BJ (cell line): ENCODE results near the gene GPX4. TPM values are rescaled to one million over a fixed set of nuclear protein-coding genes. Genes with fewer than 3 reads are reported as not detected.

Experiments used
- CTCF ChIA-PET: fragments of 350-600 bp; formaldehyde crosslinking; extraction: SDS; loops from one replicate; lab custom pipeline; 2021; ENCODE audit warnings: antibody characterized with exemption, inconsistent platforms; lab: Yijun Ruan, JAX
- POLR2A ChIA-PET: fragments of 300-600 bp; sonication (Branson Sonifier 250); formaldehyde crosslinking; extraction: SDS; loops from one replicate; lab custom pipeline; 2021; ENCODE audit warnings: antibody characterized with exemption; lab: Charles Lee
- DNase-seq: peaks from one replicate; pipeline ENCODE4 v3.0.0-alpha.2; 2011; ENCODE audit warnings: low read depth
- H3K27me3 ChIP-seq: 2 replicates; pipeline ENCODE4 v1.6.0; 2011; ENCODE audit warnings: low read length; ENCODE audit not compliant: control insufficient read depth, insufficient read depth
- H3K36me3 ChIP-seq: 2 replicates; pipeline ENCODE4 v1.5.1; 2011; ENCODE audit warnings: low read length; ENCODE audit not compliant: control insufficient read depth, insufficient read depth
- H3K4me3 ChIP-seq: 2 replicates; pipeline ENCODE4 v1.5.1; 2011; ENCODE audit warnings: low read depth, mild to moderate bottlenecking, control low read depth, low read length
- polyA plus RNA-seq: library from polyadenylated mRNA; depleted of rRNA; stranded (reverse); fragments of >200 nt; gene quantifications from 2 replicates; pipeline ENCODE4 v1.2.3, GENCODE V29; 2011
- TF ChIP-seq, protein P1 (sequence below): IDR thresholded peaks from 2 replicates; pipeline ENCODE4 v1.5.1; 2011; ENCODE audit warnings: low read depth, mild to moderate bottlenecking, control low read depth, inconsistent platforms, low read length, moderate library complexity; ENCODE audit not compliant: insufficient read depth

GPX4 gene
- polyA plus RNA-seq, 1 experiment, result 626 TPM

DNA sequence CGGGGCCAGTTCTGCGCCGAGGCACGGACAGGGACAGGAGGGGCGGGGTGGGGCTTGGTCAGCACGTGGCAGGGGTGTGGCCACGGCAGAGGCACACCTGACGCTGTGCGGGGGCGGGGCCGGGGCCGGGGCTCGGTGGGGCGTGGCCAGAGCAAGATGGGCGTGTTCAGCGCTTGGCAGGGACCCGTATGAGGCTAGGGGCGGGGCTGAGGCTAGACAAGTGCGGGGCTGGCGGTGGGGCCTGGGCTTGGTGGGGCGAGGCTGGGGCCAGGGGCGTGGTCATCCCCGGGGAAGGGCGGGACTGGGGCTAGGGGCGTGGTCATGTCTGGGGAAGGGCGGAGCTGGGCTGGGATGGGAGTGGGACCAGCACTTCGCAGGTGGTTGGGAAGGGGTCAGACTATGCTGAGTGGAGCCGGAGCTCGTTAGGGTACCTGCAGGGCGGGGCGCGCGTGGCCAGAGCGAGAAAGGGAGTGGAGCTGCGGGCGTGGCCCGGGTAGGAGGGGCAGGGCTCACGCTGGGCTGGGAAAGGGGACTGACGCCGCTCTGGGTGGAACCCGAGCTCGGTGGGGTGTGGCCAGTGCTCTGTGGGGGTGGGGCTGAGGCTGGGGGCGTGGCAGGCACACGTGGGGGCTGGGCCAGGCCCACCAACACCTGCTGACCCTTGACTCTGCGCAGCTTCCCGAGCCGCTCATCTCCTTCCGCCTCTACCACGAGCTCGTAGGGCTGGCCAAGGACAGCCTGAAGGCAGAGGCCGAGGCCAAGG, 21.4 kb upstream of the GPX4 start:
- Histone ChIP-seq H3K4me3 (peak overlapping the region; percentile 32), H3K27me3 (no peaks in the 10 kb centered on the region), H3K36me3 (peaks cover 2% of the 10 kb centered on the region)
- ChIA-PET CTCF (interaction anchor here (1.8 kb wide), 1 partner anchor 11 kb away, joined by 12 read pairs; no protein-coding TSS in a partner anchor), POLR2A (interaction anchor here (0.7 kb wide), 1 partner anchor 20 kb away, joined by 5 read pairs; no protein-coding TSS in a partner anchor)
- TF ChIP-seq, protein P1, sequence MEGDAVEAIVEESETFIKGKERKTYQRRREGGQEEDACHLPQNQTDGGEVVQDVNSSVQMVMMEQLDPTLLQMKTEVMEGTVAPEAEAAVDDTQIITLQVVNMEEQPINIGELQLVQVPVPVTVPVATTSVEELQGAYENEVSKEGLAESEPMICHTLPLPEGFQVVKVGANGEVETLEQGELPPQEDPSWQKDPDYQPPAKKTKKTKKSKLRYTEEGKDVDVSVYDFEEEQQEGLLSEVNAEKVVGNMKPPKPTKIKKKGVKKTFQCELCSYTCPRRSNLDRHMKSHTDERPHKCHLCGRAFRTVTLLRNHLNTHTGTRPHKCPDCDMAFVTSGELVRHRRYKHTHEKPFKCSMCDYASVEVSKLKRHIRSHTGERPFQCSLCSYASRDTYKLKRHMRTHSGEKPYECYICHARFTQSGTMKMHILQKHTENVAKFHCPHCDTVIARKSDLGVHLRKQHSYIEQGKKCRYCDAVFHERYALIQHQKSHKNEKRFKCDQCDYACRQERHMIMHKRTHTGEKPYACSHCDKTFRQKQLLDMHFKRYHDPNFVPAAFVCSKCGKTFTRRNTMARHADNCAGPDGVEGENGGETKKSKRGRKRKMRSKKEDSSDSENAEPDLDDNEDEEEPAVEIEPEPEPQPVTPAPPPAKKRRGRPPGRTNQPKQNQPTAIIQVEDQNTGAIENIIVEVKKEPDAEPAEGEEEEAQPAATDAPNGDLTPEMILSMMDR, result no peak
- no peak for DNase-seq

DNA sequence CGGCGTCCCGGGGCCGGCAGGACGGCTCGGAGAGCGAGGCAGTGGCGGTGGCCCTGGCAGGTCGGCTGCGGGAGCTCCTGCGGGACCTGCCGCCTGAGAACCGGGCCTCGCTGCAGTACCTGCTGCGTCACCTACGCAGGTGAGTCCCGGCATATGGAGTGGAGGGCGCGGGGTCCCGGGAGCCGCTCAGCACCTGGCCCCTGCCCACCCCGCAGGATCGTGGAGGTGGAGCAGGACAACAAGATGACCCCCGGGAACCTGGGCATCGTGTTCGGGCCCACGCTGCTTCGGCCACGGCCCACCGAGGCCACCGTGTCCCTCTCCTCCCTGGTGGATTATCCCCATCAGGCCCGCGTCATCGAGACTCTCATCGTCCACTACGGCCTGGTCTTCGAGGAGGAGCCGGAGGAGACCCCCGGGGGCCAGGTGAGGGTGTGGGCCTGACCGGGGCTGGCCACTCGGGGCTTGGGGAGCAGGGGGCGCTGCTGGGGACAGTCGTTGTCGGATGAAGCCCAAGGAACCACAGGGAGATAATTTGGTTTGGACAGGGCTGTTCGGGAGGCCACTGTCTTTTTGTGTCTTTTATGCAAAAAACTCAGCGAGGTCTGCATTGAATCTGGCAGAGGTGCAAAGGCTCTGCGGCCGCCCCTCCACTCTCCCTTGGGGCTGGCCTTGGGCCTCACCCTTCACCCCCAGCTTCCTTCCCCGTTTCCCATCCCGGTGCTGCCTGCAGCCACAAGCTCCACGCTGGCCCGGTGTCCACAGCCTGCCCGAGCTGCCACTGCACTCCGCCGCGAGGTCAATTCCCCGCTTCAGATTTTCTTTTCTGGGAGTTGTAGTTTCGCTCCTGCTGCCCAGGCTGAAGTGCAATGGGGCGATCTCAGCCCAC, 20.6 kb upstream of the GPX4 start:
- no peak for DNase-seq
- ChIA-PET CTCF (no interaction called here), POLR2A (interaction anchor here (0.7 kb wide), 1 partner anchor 21 kb away, joined by 5 read pairs; no protein-coding TSS in a partner anchor)
- H3K36me3 ChIP-seq, result peaks cover 5% of the 10 kb centered on the region
- no peaks in the 10 kb centered on the region for H3K27me3 ChIP-seq
- no peak overlapping the region for H3K4me3 ChIP-seq
- TF ChIP-seq, protein P1, result no peak

DNA sequence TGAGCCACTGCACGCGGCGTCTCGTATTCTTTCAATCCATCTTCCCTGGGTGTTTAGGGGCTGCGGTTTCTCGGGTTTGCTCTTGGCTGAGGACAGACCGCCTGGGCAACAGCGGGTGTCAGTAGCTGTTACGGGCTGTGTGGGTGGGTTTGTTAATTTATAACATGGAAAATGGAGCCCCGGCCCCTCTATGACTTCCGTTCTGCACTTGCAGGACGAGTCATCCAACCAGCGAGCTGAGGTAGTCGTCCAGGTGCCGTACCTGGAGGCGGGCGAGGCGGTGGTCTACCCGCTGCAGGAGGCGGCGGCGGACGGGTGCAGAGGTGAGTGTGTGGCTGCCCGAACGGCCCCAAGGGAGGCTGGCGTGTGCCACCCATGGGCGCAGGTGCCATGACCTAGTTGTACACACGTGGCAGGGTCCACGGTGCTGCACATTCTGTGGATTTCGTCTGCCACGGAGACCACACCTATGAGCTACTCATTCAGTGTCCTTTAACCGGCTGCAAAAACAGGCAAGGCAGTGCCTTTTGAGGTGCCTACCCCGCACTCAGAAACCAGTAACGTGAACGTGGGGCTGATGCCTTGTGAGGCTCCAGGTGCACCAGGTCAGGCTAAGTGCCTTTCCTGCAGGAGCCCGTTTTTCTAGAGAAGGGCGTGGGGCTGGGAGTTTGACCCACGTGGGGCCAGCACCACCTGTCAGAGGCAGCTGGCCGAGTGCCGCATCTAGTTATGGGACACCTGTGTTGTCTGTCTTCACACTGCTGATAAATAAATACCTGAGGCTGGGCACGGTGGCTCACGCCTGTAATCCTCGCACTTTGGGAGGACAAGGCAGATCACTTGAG, 19.5 kb upstream of the GPX4 start:
- Histone ChIP-seq H3K27me3 (no peaks in the 10 kb centered on the region), H3K4me3 (no peak overlapping the region), H3K36me3 (peaks cover 15% of the 10 kb centered on the region)
- TF ChIP-seq, protein P1, result no peak
- no peak for DNase-seq
- ChIA-PET POLR2A (no interaction called here), CTCF (interaction anchor here (0.5 kb wide), 1 partner anchor 66 kb away, joined by 3 read pairs; no protein-coding TSS in a partner anchor)

DNA sequence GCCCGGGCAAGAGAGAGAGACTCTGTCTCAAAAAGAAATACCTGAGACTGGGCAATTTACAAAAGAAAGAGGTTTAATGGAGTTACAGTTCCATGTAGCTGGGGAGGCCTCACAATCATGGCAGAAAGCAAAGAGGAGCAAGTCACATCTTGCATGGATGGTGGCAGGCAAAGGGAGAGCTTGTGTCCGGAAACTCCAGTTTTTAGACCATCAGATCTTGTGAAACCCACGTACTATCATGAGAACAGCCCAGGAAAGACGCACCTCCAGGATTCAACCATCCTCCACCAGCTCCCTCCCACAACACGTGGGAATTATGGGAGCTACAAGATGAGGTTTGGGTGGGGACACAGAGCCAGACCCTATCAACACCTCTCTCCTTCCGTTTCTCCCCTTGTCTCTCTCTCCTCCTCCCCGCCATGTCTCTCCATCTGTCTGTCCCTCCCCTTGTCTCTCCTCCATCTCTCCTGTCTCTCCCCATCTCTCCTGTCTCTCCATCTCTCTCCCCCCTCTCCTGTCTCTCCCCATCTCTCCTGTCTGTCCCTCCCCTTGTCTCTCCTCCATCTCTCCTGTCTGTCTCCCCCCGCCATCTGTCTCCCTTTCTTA, 18.6 kb upstream of the GPX4 start:
- TF ChIP-seq, protein P1, result no peak
- ChIA-PET POLR2A (no interaction called here), CTCF (no interaction called here)
- no peaks in the 10 kb centered on the region for H3K27me3 ChIP-seq
- DNase-seq, result no peak
- no peak overlapping the region for H3K4me3 ChIP-seq
- H3K36me3 ChIP-seq, result peaks cover 19% of the 10 kb centered on the region
